Fibroblast of mammary gland (primary cell): Measurements from ENCODE around the gene ZKSCAN7.
"Not testable (repeated sequence)": the region's sequence is repeated elsewhere in the genome, so short reads cannot be mapped to it uniquely, and the experiment has no call there.

Experiments used
- DNase-seq: peaks from one replicate; pipeline ENCODE4 v3.0.0-alpha.2; 2010; ENCODE audit warnings: low read depth
- H3K4me3 ChIP-seq: 2 replicates; pipeline ENCODE4 v1.5.1; 2011; ENCODE audit warnings: low read depth, mild to moderate bottlenecking, low read length, moderate library complexity; ENCODE audit not compliant: control insufficient read depth
- TF ChIP-seq, protein P1 (sequence below): conservative IDR thresholded peaks from 2 replicates; pipeline ENCODE4 v1.5.1; 2011; ENCODE audit warnings: low read depth, low read length, inconsistent platforms; ENCODE audit not compliant: control insufficient read depth, insufficient read depth

The ZKSCAN7 gene

DNA sequence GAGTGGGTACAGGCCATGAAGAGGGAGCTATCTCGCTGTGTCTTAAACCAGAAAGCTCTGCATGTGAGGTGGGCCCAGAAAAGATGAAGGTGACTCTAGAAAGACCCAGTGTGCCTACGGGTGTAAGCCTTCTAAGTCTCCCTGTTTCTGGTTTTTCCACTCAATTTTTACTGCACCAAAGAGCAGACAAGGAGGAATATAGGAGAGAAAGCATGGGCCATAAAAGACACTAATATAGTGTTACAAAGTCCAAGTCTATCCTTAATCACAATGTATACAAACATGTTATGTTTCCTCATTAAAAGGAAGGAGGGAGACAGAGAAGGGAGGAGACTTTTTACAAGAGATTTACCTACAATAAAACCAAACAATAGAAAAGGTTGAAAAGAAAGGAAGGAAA lies 24.1 kb upstream of the ZKSCAN7 start:
- no peak overlapping the region for H3K4me3 ChIP-seq
- no peak for DNase-seq
- TF ChIP-seq, protein P1, sequence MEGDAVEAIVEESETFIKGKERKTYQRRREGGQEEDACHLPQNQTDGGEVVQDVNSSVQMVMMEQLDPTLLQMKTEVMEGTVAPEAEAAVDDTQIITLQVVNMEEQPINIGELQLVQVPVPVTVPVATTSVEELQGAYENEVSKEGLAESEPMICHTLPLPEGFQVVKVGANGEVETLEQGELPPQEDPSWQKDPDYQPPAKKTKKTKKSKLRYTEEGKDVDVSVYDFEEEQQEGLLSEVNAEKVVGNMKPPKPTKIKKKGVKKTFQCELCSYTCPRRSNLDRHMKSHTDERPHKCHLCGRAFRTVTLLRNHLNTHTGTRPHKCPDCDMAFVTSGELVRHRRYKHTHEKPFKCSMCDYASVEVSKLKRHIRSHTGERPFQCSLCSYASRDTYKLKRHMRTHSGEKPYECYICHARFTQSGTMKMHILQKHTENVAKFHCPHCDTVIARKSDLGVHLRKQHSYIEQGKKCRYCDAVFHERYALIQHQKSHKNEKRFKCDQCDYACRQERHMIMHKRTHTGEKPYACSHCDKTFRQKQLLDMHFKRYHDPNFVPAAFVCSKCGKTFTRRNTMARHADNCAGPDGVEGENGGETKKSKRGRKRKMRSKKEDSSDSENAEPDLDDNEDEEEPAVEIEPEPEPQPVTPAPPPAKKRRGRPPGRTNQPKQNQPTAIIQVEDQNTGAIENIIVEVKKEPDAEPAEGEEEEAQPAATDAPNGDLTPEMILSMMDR, result no peak

DNA sequence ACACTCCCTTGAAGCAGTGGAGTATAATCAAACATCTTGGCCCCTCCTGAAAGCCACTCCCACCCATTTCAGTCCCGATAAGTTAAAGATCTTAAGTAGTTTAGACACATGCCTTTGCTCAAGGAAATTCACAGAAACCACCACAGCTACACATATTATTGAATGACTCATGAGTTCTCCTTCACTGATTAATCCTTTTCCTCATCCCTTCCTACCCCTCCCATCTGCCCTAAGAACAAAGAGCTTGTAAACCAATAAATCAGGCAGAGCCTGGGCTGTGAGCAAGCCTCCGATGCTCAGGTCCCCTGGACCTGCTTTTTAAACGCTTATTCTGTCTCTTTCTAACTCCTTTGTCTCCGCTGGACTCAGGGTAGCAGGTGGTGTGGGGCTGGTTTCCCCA lies 20.3 kb upstream of the ZKSCAN7 start:
- peak; percentile 16 for DNase-seq
- H3K4me3 ChIP-seq, result not testable (repeated sequence)

DNA sequence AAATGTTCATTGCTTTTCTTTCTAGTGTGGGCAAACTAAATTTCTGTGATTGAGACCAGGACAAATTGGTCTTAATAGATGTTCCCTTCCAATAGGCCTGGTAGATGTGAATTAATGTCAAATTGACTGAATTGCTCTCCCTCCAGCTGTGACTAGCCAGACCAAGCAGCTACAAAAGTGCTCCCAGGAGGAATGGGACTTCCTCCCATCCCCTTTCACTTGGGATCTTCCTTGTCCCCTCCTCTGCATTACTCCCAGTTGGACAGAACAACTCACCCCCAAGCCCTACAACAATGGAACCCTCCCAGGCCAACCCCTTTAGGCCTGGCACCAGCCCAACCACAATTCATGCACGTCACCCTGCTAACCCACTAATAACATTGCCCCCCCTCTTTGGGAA lies 19.6 kb upstream of the ZKSCAN7 start:
- no peak for DNase-seq
- H3K4me3 ChIP-seq, result no peak overlapping the region
- TF ChIP-seq, protein P1, result no peak

DNA sequence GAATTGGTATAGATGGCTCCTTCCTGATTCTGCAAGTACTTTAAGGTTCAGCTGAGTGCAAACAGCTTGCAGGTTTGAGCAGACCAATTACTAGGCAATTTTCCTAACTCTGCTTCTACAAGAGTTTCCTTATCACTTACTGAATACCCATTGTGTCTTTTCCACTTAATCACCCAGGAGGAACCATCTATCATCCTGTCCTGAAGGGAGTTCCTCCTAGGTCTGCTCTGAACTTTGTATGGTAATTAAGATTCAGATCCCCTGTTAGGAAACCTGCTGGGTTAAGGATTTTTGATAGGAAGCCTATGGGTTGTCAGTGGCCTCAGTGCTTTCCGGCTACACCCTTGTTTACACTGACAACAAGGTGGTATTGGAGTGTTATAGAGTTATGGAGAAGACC lies 10.2 kb upstream of the ZKSCAN7 start:
- not testable (repeated sequence) for H3K4me3 ChIP-seq, DNase-seq

DNA sequence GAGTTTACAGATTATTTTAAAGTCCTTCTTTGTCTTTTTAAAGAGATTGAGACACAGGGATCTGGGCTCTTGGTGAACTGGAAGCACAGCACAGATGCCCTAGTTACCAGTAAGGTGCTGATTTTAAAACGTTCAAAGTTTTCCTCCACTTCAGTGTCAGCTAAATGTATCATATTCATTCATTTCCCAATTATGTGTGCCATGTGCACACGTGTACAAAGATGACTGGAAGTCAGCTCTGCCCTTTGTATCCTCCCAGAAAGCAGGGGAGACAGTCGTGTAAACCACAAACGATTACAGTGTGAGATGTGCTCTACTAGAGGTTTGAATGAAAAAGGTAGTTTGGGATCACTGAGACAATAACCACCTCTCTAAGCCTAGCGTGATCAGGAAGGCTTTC lies 730 bp downstream of the ZKSCAN7 start:
- H3K4me3 ChIP-seq, result peak overlapping the region; percentile 90
- TF ChIP-seq, protein P1, result no peak
- DNase-seq, result peak; percentile 17

DNA sequence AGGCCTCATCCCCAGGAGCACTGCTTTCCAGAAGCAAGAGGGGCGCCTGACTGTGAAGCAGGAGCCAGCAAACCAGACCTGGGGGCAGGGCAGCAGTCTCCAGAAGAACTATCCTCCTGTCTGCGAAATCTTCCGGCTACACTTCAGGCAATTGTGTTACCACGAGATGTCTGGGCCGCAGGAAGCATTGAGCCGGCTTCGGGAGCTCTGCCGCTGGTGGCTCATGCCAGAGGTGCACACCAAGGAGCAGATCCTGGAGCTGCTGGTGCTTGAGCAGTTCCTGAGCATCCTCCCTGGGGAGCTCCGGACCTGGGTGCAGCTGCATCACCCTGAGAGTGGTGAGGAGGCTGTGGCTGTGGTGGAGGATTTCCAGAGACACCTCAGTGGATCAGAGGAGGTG lies 2.1 kb downstream of the ZKSCAN7 start:
- no peak for DNase-seq
- no peak overlapping the region for H3K4me3 ChIP-seq
- TF ChIP-seq, protein P1, result no peak

DNA sequence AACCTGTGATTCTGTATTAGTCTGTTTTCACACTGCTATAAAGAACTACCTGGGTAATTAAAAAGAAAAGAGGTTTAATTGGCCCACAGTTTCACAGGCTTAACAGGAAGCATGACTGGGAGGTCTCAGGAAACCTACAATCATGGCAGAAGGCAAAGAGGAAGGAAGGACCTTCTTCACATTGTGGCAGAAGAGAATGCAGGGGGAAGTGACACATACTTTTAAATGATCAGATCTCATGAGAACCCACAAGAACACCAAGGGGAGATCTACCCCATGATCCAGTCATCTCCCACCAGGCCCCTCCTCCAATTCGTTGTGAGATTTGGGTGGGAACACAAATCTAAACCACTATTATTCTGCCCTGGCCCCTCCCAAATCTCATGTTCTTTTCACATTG lies 6.1 kb downstream of the ZKSCAN7 start:
- no peak overlapping the region for H3K4me3 ChIP-seq
- no peak for DNase-seq
- TF ChIP-seq, protein P1, result no peak

DNA sequence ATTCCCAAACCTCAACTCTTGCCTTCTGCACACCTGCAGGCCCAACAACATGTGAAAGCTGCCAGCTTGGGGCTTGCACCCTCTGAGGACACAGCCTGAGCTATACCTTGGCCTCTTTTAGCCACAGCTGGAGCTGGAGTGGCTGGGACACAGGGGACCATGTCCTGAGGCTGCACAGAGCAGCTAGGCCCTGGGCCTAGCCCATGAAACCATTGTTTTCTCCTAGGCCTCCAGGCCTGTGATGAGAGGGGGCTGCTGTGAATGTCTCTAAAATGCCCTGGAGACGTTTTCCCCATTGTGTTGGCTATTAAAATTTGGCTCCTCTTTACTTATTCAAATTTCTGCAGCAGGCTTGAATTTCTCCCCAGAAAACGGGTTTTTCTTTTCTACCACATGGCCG lies 7.2 kb downstream of the ZKSCAN7 start:
- DNase-seq, result no peak
- no peak overlapping the region for H3K4me3 ChIP-seq
- TF ChIP-seq, protein P1, result no peak
